ENCODE results near the gene LPP. TPM values are rescaled to one million over a fixed set of nuclear protein-coding genes. Genes with fewer than 3 reads are reported as not detected.

Gene LPP
- total RNA-seq, 1 donor, result 196 TPM

DNA sequence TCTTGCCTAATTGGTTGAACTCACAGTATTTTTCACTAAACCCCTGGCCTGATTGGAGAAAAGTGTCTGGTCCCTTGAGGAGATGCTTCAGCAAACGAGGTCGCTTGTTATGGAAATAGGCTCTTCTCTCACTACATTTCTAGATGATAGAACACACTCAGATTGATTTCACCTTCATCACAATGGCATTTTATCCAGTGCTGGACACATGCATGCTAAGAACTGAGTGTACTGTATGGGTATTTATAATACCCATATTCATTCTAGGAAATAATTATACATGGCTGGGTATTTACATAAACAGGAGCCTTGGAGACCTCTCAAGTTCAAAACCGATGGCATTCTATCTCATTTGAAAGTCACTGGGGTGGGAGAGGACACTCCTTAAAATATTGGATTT, 444.9 kb downstream of the LPP start:
- H3K4me3 ChIP-seq (ENCODE audit: low read depth, low read length), result no peak overlapping the region
- TF ChIP-seq, protein P1, sequence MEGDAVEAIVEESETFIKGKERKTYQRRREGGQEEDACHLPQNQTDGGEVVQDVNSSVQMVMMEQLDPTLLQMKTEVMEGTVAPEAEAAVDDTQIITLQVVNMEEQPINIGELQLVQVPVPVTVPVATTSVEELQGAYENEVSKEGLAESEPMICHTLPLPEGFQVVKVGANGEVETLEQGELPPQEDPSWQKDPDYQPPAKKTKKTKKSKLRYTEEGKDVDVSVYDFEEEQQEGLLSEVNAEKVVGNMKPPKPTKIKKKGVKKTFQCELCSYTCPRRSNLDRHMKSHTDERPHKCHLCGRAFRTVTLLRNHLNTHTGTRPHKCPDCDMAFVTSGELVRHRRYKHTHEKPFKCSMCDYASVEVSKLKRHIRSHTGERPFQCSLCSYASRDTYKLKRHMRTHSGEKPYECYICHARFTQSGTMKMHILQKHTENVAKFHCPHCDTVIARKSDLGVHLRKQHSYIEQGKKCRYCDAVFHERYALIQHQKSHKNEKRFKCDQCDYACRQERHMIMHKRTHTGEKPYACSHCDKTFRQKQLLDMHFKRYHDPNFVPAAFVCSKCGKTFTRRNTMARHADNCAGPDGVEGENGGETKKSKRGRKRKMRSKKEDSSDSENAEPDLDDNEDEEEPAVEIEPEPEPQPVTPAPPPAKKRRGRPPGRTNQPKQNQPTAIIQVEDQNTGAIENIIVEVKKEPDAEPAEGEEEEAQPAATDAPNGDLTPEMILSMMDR (IDR thresholded peaks at IDR 0.05; ENCODE audit: insufficient read depth, low read depth, low read length), result no peak
- no peak for DNase-seq (ENCODE audit: low read depth)

DNA sequence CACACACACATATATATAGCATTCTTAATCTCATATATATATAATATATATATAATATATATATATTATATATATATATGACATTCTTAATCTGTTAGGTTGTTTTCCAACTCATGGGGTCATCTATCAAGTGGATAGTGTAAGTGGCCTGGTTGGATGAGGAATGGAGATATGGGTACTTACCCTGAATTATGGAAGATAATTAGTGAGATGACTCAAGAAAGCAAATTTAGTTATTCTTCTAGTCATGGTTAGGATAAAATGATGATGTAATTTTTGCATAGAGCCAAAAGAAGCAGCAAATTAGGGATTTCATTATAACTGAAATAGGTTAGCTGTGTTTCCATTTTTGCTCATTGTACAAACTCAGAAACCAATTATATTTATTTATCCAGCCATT, 448.2 kb downstream of the LPP start:
- no peak for DNase-seq (ENCODE audit: low read depth)
- TF ChIP-seq, protein P1 (IDR thresholded peaks at IDR 0.05; ENCODE audit: insufficient read depth, low read depth, low read length), result no peak
- no peak overlapping the region for H3K4me3 ChIP-seq (ENCODE audit: low read depth, low read length)

DNA sequence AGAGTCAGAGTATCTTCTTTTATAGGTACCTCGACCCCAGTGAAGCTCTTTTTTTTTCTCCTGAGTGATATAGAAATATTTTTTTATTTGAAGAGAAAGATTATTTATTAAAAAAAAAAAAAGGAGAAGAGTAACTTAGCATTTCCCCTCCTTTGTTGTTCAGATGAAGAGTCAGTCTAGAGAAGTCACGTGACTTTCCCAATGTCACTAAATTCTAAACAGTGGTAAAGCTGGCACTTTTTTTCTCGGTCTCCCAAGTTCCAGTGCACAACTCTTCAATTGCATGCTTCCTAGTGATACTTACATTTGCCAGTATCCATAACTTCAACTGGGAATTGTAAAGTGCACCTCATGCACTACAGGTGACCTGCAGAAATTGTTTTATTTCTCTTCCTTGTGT, 448.7 kb downstream of the LPP start:
- TF ChIP-seq, protein P1 (IDR thresholded peaks at IDR 0.05; ENCODE audit: insufficient read depth, low read depth, low read length), result no peak
- no peak overlapping the region for H3K4me3 ChIP-seq (ENCODE audit: low read depth, low read length)
- DNase-seq (ENCODE audit: low read depth), result no peak

DNA sequence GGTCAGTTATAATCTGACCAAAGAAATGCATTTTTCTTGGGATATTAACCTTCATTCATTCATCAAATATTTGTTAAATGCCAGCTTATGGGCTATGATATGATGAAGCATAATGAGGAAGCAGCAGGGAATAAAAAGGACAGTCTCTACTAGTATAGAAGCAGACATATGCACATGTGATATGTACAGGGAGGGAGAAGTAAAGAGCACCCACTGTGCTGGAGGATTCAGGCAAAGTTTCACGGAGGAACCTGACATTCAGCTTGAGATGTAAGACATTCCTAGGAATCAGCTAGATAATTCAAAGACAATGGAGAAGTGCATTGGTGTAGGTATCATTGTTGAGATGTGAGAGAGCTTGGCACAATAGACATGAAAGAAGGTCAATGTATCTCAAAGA, 450.7 kb downstream of the LPP start:
- TF ChIP-seq, protein P1 (IDR thresholded peaks at IDR 0.05; ENCODE audit: insufficient read depth, low read depth, low read length), result no peak
- no peak overlapping the region for H3K4me3 ChIP-seq (ENCODE audit: low read depth, low read length)
- no peak for DNase-seq (ENCODE audit: low read depth)

GRCh38 chr3:188605231-188605630, 451.3 kb downstream of the LPP start:
- no peak for DNase-seq (ENCODE audit: low read depth)
- TF ChIP-seq, protein P1 (IDR thresholded peaks at IDR 0.05; ENCODE audit: insufficient read depth, low read depth, low read length), result no peak
- H3K4me3 ChIP-seq (ENCODE audit: low read depth, low read length), result no peak overlapping the region

GRCh38 chr3:188605905-188606304, 451.9 kb downstream of the LPP start:
- TF ChIP-seq, protein P1 (IDR thresholded peaks at IDR 0.05; ENCODE audit: insufficient read depth, low read depth, low read length), result no peak
- DNase-seq (ENCODE audit: low read depth), result no peak
- H3K4me3 ChIP-seq (ENCODE audit: low read depth, low read length), result no peak overlapping the region

GRCh38 chr3:188607805-188608315, 453.9 kb downstream of the LPP start:
- no peak overlapping the region for H3K4me3 ChIP-seq (ENCODE audit: low read depth, low read length)
- TF ChIP-seq, protein P1 (IDR thresholded peaks at IDR 0.05; ENCODE audit: insufficient read depth, low read depth, low read length), result no peak
- no peak for DNase-seq (ENCODE audit: low read depth)
